Uterus (tissue), 2 donors: ENCODE data around the gene SCUBE1.

Source experiments
- CTCF ChIP-seq, 4 experiments: fragments of 200-600 bp in 2 of 4; fragments of 450-650 bp in 2 of 4; sonication (generic) in 2 of 4; IDR thresholded peaks; one replicate each; pipeline ENCODE4 v1.5.1; 2016 to 2019; ENCODE audit warnings: antibody characterized with exemption in 4 of 4, mild to moderate bottlenecking in 2 of 4, moderate library complexity in 1 of 4
- POLR2A ChIP-seq, 2 donors: fragments of 450-650 bp; IDR thresholded peaks; one replicate each; pipeline ENCODE4 v1.6.1; 2016; ENCODE audit warnings: antibody characterized with exemption in 2 of 2, mild to moderate bottlenecking in 1 of 2, moderate library complexity in 1 of 2

- TF ChIP-seq CTCF (IDR thresholded peaks at IDR 0.05) (no peak), POLR2A (IDR thresholded peaks at IDR 0.05) (no peak)
Observed at GRCh38 chr22:43233529-43233928, 109.6 kb downstream of the SCUBE1 start.
